Measurements from ENCODE around the gene KMT2E.

Gene KMT2E

GRCh38 chr7:105009667-105010503 is 4.1 kb upstream of the KMT2E start:
- no peak for DNase-seq (ENCODE audit: insufficient read length, low spot score)
- no peak for FAIRE-seq
- no peak for TF ChIP-seq POLR2A (IDR thresholded peaks at IDR 0.05; ENCODE audit: low read depth, low read length)

GRCh38 chr7:105010504-105011130 is 3.4 kb upstream of the KMT2E start:
- FAIRE-seq, result no peak
- DNase-seq (ENCODE audit: insufficient read length, low spot score), result no peak
- no peak for TF ChIP-seq POLR2A (IDR thresholded peaks at IDR 0.05; ENCODE audit: low read depth, low read length)

GRCh38 chr7:105011141-105011830 is 2.7 kb upstream of the KMT2E start:
- no peak for FAIRE-seq
- no peak for TF ChIP-seq POLR2A (IDR thresholded peaks at IDR 0.05; ENCODE audit: low read depth, low read length)
- DNase-seq (ENCODE audit: insufficient read length, low spot score), result no peak

GRCh38 chr7:105011831-105012502 is 2.0 kb upstream of the KMT2E start:
- no peak for DNase-seq (ENCODE audit: insufficient read length, low spot score)
- FAIRE-seq, result no peak

GRCh38 chr7:105012503-105013220 is 1.3 kb upstream of the KMT2E start:
- DNase-seq (ENCODE audit: insufficient read length, low spot score), result peak; percentile 93
- FAIRE-seq, result peak; percentile 80
- peak; percentile 73 for TF ChIP-seq POLR2A (IDR thresholded peaks at IDR 0.05; ENCODE audit: low read depth, low read length)

More at GRCh38 chr7:105011831-105012502, 2.0 kb upstream of the KMT2E start:
- no peak for TF ChIP-seq POLR2A (IDR thresholded peaks at IDR 0.05; ENCODE audit: low read depth, low read length)

- DNase-seq (ENCODE audit: insufficient read length, low spot score) (peak; percentile 77), FAIRE-seq (no peak)
- TF ChIP-seq POLR2A (IDR thresholded peaks at IDR 0.05; ENCODE audit: low read depth, low read length), result peak; percentile 91
These were observed 687 bp upstream of the KMT2E start for GRCh38 chr7:105013221-105013815.

GRCh38 chr7:105014693-105015389 is 836 bp downstream of the KMT2E start:
- DNase-seq (ENCODE audit: insufficient read length, low spot score), result no peak
- FAIRE-seq, result peak; percentile 27

GRCh38 chr7:105015390-105015965 is 1.5 kb downstream of the KMT2E start:
- FAIRE-seq (no peak), DNase-seq (ENCODE audit: insufficient read length, low spot score) (no peak)
- no peak for TF ChIP-seq POLR2A (IDR thresholded peaks at IDR 0.05; ENCODE audit: low read depth, low read length)

More at GRCh38 chr7:105014693-105015389, 836 bp downstream of the KMT2E start:
- TF ChIP-seq POLR2A (IDR thresholded peaks at IDR 0.05; ENCODE audit: low read depth, low read length), result peak; percentile 52; the same call in 1 of the 2 replicates

GRCh38 chr7:105016068-105016708 is 2.2 kb downstream of the KMT2E start:
- no peak for TF ChIP-seq POLR2A (IDR thresholded peaks at IDR 0.05; ENCODE audit: low read depth, low read length)

GRCh38 chr7:105016709-105017656 is 3.0 kb downstream of the KMT2E start:
- TF ChIP-seq POLR2A (IDR thresholded peaks at IDR 0.05; ENCODE audit: low read depth, low read length), result no peak

More at GRCh38 chr7:105016068-105016708, 2.2 kb downstream of the KMT2E start:
- no peak for FAIRE-seq
- DNase-seq (ENCODE audit: insufficient read length, low spot score), result no peak

More at GRCh38 chr7:105016709-105017656, 3.0 kb downstream of the KMT2E start:
- no peak for FAIRE-seq
- DNase-seq (ENCODE audit: insufficient read length, low spot score), result no peak

All from H54 (cell line).